T-helper 1 cell treated with Interleukin-12 subunit alpha and Interleukin-12 subunit beta and Interleukin-4 antibody, amounts not matched to agents 30 ng/mL and 1 ng/mL, for 36 hours (primary cell): ENCODE data around the gene RXFP3. TPM values are rescaled to one million over a fixed set of nuclear protein-coding genes. Genes with fewer than 3 reads are reported as not detected.
"Not testable (repeated sequence)": the region's sequence is repeated elsewhere in the genome, so short reads cannot be mapped to it uniquely, and the experiment has no call there.

Experiments used
- intact Hi-C: fragments of 100-400 bp; cut with micrococcal nuclease; formaldehyde crosslinking; loops from one replicate; pipeline ENCODE4 v1.15.1; 2024
- total RNA-seq: library from RNA; stranded (reverse); gene quantifications from 2 replicates; pipeline ENCODE4 v1.2.3, GENCODE V29; 2022

The RXFP3 gene
- total RNA-seq, 1 donor from 2014 or later: not detected

DNA sequence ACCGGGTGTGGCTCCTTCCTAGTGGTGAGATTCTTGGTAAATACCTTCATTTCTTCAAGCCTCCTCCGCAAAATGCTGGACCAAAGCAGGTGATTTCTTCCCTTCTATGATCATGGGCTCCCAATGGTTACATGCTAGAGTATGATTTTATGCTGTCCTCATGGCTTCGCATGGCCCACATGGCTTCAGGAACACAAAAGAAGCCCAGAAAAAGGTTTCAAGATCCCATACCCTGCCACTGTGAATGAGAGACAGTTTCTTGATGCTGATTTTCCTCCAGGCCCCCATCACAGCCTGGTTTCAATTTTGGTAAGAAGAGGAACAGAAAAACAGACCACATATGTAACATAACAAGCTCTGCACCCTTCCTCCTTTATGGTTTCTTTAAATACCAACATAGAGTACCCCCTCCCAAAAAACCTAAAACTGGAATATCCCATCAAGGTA, 2.4 kb upstream of the RXFP3 start:
- intact Hi-C loops: loop anchor here (1.0 to 10.0 kb wide), 7 partner anchors 35 to 1219 kb away; partner anchors contain the start of genes AMACR, NPR3 and TARS1

DNA sequence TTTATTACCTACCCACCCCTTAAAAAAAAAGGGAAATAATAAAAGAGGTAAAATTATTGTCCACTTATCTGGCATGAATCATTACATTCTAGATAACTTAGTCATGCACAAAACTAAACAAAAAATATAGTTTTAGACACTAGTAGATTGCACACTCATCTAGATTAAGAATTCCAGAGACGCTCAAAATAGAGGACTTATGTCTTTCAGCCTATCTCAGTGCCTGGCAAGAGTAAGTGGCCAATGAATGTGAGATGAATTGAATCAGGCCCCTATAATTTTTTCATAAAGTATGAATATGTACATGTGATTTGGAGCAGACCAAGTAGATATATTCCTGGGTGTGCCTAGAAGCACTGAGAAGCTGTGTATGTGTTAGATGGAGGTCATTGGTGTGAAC, 2.0 kb upstream of the RXFP3 start:
- intact Hi-C loops: loop anchor here (1.0 to 10.0 kb wide), 7 partner anchors 35 to 1219 kb away; partner anchors contain the start of genes AMACR, NPR3 and TARS1

DNA sequence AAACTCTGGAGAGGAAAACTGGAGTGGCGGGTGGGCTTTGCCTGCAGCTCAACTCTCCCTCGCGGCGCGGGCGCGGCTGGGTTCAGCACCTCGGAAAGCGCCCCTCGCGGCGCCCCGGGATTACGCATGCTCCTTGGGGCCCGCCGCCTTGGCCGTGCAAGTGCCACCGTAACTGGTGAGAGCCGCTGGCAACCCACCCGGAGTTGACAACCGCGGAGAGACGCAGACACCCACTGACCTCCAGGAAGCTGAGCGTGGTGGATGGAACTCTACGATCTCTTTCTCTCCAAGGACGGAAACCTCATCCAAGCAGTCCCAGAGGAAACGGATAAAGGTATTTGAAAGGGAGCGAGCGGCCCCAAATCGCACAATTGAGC, 194 bp upstream of the RXFP3 start:
- intact Hi-C loops: loop anchor here (10.0 kb wide), 2 partner anchors 111 to 1221 kb away; partner anchors contain the start of gene NPR3

DNA sequence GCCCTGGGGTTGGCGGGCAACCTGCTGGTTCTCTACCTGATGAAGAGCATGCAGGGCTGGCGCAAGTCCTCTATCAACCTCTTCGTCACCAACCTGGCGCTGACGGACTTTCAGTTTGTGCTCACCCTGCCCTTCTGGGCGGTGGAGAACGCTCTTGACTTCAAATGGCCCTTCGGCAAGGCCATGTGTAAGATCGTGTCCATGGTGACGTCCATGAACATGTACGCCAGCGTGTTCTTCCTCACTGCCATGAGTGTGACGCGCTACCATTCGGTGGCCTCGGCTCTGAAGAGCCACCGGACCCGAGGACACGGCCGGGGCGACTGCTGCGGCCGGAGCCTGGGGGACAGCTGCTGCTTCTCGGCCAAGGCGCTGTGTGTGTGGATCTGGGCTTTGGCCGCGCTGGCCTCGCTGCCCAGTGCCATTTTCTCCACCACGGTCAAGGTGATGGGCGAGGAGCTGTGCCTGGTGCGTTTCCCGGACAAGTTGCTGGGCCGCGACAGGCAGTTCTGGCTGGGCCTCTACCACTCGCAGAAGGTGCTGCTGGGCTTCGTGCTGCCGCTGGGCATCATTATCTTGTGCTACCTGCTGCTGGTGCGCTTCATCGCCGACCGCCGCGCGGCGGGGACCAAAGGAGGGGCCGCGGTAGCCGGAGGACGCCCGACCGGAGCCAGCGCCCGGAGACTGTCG, 976 bp downstream of the RXFP3 start:
- intact Hi-C loops: loop anchor here (10.0 kb wide), 2 partner anchors 112 to 1222 kb away; partner anchors contain the start of gene NPR3

DNA sequence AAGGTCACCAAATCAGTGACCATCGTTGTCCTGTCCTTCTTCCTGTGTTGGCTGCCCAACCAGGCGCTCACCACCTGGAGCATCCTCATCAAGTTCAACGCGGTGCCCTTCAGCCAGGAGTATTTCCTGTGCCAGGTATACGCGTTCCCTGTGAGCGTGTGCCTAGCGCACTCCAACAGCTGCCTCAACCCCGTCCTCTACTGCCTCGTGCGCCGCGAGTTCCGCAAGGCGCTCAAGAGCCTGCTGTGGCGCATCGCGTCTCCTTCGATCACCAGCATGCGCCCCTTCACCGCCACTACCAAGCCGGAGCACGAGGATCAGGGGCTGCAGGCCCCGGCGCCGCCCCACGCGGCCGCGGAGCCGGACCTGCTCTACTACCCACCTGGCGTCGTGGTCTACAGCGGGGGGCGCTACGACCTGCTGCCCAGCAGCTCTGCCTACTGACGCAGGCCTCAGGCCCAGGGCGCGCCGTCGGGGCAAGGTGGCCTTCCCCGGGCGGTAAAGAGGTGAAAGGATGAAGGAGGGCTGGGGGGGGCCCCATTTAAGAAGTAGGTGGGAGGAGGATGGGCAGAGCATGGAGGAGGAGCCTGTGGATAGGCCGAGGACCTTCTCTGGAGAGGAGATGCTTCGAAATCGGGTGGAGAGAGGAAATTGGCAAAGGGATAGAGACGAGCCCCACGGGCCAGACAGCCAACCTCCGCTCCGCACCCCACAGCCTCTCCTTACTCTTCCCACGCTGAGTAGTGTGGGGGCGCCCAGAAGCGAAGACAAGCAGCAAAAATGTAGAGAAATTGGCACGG, 1.7 kb downstream of the RXFP3 start:
- intact Hi-C loops: loop anchor here (10.0 kb wide), 2 partner anchors 113 to 1223 kb away; partner anchors contain the start of gene NPR3

DNA sequence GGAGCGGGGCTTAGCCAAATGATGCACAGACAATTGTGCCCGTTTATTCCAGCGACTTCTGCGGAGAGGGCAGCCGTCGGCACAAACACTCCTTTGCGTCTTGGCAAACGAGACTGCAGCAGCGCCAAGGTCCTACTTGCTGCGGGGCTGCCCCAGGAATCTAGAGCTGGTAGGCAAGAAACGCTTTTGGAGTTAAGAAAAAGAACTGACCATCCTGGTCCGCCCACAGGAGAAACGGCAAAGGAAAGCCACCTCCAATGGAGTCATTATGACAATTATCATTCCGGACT, 2.3 kb downstream of the RXFP3 start:
- intact Hi-C loops: loop anchor here (10.0 kb wide), 2 partner anchors 114 to 1224 kb away; partner anchors contain the start of gene NPR3

DNA sequence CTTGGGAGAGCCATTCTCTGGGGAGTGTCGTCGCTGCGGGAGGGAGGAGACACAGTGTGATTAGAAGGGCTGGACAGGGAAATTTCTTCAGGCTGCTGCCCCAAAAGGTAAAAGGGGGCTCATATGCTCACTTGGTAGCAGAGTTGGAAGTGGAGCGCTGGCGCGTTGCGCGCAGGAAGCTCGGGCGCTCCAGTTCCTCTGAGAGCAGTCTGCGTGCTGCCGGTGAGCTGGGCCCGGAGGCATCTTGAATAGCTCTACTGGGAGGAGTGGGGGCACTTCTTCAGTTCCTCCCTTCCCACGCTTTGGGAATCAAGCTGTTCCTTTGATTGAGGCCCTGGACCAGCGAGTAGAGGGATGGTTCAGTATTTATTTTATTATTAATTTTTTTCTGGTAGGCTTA, 2.7 kb downstream of the RXFP3 start:
- intact Hi-C loops: loop anchor here (10.0 kb wide), 2 partner anchors 114 to 1224 kb away; partner anchors contain the start of gene NPR3

DNA sequence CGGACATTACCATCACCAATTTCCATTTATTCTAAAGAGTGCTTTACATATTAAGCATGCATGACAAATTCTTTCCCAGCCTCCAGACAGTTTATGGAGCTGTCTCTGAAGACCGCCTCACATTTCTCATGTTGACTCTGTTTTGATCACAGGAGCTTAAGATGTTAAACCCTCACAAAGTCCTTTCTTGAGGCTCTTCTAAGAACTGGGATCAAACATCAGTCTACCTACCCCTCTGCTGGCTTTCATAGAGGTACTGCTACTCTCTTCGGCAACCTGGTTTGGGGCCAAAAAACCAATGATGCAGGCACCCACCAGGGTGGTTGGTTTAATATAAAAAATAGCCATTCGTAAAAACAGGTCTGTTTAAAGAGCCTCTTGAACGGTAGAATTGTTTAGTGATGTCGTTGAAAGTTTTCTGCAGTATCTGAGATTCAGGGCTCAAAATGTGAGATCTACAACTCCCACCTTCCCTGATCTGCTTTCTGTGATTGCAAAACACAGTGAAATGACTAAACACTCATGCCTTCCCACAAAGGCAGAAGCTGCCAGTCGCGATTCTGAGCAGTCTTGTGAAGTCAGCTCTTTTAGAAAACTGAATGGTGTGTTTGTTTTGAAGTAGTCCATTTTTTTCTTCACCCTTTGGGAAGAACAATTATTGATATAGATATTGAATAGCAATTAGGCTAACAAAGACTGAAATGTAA, 3.5 kb downstream of the RXFP3 start:
- intact Hi-C loops: loop anchor here (10.0 kb wide), 2 partner anchors 115 to 1225 kb away; partner anchors contain the start of gene NPR3

DNA sequence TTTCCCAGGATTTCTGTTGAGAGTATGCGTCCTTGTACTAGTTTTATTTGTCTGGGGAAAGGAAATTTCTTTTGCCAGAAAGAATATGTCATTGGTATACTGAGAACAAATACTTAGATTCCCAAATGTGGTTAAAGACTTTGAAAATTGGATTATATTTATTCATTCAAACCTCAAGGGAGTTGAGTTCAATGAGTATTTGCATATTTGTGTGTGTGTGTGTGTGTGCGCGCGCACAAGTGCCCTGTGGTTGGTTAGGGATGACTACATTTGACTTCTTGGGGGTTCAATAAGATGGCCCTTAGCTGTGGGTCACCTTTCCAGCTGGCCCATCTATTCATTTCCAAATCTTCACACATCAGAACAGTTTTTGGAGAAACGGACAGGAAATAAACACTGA, 4.9 kb downstream of the RXFP3 start:
- intact Hi-C loops: no loop called here

DNA sequence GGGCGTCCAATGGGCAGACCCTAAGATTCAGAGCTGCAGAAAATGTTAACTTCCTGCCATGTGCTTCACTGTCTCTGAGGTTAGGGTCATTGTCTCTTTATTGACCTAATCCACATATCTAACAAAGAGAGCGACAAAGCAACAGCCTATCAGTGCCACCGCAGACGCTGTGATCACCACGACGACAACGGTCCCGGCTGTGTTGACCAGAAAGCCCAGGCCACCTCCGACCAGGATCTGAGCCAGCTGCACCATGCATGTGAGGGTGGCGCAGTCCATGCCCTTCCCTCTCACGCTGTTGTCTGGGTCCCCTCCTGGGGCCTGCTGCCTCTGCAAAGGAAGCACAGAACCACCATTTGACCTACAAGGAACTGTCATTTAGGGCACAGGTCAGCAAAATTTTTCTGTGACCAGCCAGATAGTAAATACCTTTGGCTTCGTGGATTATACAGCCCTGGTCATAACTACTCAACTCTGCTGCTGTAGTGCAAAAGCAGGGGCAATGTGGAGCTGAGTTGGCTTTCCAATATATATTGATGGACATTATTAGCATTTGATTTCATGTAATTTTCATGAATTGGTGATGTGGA, 8.5 kb downstream of the RXFP3 start:
- intact Hi-C loops: no loop called here

DNA sequence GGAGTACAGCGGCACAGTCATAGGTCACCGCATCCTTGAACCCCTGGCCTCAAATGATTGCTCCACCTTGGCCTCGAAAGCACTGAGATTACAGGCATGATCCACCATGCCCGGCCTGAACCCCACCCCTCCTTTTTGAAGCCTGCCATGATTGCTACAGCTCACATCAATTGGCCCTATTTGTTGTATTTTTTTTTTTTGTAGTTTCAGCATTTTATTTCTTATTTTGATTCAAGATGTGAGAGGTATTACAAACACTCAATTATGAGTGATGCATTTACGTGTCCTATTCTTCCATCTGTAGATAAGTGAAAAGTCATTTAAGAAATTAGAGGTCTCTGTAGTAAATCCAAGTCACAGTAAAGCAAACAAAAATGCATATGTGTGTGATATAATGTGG, 16.0 kb downstream of the RXFP3 start:
- intact Hi-C loops: not testable (repeated sequence)

DNA sequence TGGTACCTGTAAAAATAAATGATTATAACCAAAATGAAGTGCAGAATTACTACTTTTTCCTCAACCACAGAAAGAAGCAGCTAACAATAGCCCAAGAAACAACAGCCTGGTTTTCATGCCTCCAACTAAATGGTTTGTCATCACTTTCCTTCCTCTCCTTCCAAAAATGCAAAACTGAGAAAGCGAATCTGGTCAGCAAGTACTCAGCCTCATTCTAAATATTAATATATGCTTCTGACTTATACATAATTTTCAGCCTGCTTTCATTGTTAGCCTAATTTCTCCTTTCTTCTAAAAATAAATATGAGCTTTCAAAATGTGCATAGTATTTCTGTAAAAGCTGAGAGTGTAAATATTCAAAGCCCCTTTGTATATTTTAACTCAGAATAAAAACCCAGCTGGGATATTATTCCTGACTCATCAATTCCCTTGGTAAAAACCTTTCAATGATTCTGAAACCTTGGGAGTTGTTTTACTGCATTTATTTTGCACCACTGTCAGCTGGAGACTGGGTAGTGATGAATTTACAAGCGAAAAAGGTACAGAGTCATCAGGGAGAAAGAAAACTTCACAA, 21.5 kb downstream of the RXFP3 start:
- intact Hi-C loops: no loop called here

DNA sequence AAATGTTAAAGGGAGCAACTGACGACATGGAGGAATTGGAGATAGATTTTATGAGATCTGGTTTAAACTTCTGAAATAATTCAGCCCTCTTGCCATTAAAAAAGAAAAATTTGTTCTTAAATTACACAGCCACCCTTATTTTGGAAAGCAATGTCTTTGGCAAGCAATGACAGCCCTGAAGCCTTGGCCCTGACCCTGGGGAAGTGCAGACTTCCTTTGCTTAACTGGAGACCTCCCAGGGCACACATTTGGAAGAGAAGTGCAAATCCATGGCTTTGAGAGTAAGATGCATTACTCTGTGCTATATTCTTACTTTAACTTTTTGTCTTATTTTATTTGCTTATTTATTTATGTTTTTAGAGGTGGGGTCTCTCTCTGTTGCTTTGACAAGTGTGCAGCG, 22.0 kb downstream of the RXFP3 start:
- intact Hi-C loops: no loop called here

DNA sequence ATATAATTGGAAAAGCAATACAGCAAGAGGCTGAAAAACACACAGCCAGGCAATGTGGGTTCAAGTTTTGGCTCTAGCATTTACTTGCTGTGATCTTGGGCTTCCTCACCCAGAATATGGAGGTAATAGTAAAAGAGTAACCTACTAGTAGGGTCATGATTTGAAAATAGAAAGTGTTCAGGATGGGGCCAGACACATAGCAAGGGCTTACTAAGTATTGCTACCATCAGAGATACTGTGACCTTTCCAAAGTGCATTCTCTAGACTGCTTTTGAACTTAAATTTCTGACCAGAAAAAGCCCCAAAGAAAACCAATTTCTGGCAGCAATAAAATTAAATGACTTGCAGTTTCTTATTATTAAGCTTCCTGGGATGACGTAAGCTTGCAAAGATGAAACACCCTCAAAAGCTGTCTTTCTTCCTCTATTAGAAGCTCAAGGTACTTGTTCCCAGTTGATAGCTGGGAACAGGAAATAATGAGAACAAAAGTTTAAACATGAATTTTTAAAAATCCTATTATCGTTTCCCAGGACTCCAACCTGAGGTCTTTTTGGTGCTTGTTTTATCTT, 28.0 kb downstream of the RXFP3 start:
- intact Hi-C loops: no loop called here

DNA sequence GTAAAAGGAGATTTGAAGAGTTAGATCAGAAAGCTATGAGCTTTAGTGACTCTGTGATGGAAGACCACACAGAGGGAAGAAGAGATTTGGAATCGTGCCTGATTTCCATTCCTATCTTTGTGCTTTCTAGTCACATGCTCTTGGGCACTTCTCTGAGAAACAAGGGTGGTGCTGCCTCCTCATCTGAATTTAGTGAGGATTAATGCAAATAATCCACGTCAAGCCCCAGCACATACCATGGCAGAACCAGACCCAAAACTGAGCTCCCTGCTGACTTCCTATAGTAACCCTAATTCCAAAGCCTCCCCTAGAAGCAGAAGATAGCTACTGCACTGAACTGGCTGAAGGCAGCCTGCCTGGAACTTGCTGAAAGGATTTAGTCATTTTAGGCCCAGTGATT, 30.6 kb downstream of the RXFP3 start:
- intact Hi-C loops: no loop called here

DNA sequence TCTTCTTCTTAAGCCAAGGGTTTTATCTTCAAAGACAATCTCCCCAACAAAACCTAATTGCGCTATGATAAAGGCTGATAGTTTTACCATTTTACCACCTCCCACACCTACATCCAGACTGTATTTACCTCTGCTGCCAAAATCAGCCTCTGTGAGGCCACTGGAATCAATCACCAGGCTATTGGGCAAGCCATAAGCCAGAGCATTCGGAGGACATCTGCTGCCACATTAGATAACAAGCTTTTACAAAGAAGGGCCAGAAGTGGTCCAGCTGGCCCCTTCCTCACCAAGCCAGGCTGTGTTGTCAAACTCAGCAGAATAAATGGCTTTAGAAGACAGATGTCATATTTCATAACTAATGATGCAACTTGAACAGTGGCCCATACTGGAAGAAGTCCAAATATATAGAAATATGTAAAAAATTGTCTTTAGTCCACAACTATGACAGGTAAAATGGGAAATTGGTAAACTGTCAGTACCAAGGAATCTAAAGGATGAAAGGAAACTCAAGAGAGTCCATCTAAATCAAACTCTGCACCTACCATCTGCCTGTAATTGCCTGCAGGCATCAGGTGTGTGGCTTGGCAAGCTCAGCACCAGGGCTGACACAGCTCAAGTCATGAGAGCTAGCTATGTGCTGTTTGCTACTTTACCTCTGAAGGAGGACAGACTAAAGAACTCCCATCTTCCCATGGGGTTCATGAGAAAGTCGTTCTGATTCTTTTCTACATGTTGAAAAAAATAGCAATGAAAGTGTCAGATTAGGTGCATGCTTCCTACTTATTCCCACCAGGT, 32.2 kb downstream of the RXFP3 start:
- intact Hi-C loops: loop anchor here (1.0 to 2.0 kb wide), 3 partner anchors 34 to 532 kb away; no protein-coding TSS in a partner anchor

DNA sequence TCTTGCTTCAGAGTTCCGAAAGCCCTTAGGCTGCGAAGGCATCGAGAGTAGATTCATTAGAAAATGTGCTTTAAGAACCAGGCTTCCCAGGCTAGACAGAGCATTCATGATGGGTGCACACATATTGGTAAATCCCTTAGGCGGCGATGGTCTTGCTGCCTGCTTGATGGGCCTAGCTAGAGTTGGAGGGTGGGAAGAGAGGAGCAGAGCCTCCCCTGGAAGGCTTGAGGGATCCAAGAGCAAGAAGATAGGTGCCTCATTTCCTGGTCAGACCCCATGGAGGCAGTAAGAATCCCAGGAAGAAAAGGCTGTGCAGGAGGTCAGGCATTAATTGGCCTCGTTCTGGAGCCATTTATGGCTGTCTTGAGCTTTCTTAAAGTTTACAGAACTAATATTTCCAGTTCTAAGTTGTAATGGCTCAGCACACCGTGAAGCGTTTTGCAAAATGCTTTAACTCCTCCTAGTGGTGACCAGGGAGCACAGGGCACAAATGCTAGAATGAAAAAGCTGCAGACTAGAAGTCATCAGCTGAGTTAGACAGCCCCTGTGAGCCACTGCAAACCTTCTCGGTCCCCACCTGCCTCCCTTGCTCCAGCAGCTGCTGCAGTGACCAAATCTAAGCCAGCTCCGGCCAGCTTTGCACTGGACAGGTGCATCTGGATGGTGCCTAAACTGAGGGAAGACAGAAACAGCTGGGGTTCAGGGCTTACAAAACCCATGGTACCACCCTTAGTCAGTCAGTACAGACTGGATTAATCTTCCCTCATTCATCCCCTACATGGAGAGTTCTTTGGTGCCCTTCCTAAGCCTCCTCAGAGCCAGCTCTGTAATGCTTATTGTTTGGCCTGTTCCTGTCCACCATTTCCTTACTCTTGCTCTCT, 33.6 kb downstream of the RXFP3 start:
- intact Hi-C loops: loop anchor here (1.0 to 2.0 kb wide), 4 partner anchors 35 to 534 kb away; partner anchors contain the start of gene TARS1

DNA sequence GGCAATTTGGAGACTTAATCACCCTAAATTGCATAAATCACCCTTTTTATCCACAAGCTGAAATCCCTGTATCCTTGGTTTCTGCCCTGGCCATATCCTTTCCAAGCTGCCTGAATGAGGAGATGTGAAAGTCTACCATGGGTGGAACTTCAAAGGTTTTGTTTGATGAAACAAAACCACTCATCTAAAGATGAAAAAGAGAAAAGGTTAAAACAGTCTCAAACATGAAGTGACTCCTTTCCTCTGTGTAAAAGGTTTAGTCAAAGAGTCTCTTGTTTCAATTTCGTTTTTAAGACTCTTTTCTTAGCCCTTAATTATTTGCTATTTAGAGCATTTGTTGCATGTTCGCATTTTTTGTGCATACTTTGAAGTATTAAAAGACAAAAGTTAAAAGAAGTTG, 37.1 kb downstream of the RXFP3 start:
- intact Hi-C loops: loop anchor here (1.0 kb wide), 1 partner anchor 35 kb away; the partner anchor contains the start of gene AMACR

DNA sequence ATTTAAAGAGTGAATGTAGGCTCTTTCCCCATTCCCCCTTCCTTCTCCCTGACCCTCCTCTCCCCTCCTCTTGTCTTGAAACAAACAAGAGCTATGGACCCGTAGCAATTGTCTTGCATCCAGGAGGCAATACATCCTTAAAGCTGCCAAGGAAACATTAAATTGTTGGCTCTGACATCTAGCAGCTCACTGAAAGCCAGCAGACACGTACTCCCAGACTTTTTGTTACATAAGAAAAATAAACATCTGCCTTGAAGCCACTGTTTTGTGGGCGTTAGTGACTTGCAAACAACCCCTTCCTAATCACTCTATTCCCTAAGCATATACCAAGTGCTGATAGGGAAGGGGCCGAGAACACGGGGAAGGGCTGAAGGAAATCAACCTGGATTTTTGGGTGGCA, 39.7 kb downstream of the RXFP3 start:
- intact Hi-C loops: no loop called here
